ENCODE data around the gene RND1.

Gene RND1

GRCh38 chr12:48811437-48812090, 54.1 kb downstream of the RND1 start:
- DNase-seq: no peak

GRCh38 chr12:48810903-48811431, 54.7 kb downstream of the RND1 start:
- DNase-seq: no peak

DNA sequence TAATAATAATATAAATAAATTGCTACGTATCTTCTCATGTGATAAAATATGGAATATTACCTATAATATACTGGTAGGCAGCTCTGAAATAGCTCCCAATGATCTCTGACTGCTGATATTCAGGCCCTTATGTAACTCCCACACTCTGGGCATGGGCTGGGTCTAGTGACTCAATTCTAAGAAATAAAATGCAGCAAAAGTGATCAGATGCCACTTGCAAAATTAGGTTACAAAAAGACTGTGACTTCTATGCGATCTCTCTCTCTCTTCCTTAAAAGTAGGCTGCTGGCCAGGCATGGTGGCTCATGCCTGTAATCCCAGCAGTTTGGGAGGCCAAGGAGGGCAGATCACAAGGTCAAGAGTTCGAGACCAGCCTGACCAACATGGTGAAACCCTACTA, 57.7 kb downstream of the RND1 start:
- DNase-seq: no peak
